ENCODE data around the gene VILL.

GRCh38 chr3:37943126-37943525, 47.5 kb upstream of the VILL start:
- TF ChIP-seq RFX5 (IDR thresholded peaks at IDR 0.05) (no peak), JUNB (IDR thresholded peaks at IDR 0.05) (no peak)
